NCI-H1930 (cell line): Measurements from ENCODE around the gene DHX57.
"Not testable (repeated sequence)": the region's sequence is repeated elsewhere in the genome, so short reads cannot be mapped to it uniquely, and the experiment has no call there.

Experiments
- DNase-seq, 2 experiments: peaks; one replicate each; lab custom pipeline; 2025; lab: John Stamatoyannopoulos, UW

DHX57 gene

DNA sequence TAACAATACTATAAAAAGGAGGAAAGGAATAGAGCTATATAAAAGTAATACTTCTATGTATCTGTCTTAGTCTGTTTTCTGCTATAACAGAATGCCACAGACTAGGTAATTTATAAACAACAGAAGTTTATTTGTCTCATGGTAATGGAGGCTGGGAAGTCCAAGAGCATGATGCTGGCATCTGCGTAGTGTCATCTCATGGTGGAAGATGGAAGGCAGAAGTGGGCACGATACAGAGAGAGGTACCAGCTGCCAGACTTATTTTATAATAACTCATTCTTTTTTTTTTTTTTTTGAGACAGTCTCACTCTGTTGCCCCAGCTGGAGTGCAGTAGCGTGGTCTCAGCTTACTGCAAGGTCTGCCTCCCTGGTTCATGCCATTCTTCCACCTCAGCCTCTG lies 4.3 kb downstream of the DHX57 start:
- DNase-seq = no peak

DNA sequence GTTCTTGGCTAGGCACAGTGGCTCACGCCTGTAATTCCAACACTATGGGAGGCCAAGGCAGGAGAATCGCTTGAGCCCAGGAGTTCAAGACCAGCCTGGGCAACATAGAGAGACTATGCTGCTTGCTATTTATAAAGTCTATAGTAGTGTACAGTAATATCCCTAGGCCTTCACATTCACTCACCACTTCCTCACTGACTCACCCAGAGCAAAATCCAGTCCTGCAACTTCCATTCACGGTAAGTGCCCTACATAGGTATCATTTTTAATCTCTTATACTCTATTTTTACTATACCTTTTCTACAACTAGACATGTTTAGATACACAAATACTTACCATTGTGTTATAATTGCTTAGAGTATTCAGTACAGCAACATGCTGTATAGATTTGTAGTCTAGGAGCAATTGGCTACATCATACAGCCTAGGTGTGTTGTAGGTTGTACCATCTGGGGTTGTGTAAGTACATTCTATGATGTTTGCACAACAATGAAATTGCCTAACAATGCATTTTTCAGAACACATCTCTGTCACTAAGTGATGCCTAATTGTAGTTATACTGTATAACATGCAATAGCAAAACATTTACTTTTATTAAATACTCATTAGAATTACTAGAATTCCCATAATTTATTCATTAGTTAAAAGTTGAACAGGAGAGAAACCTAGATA lies 8.8 kb downstream of the DHX57 start:
- no peak for DNase-seq

DNA sequence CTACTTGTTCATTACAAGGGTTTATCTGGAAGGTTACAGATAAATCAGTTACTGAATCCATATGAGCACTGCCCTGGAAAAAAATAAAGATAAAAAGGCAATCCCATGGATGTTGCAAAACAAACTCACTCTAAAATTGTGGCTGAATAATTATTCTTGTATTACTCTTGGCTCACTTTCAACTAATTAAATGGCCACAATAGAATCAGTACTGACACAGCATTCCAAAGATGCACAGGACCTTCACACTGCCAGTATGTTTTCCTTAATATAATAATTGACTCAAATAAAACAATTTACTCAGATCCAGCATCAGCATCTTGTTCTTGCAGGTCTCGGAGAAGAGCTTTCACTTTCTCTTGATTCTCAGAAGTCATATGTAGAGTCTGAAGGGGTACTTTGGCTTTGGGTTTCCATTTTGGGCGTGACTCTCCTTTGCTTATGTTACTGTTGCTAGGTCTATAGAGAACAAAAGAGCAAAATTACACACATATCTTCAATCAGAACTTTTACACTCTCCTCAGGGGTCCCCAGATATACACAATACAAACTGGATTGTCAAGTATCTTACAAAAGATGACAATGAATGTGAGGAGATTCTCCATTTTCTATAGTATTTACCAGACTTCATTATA lies 12.6 kb downstream of the DHX57 start:
- no peak for DNase-seq

DNA sequence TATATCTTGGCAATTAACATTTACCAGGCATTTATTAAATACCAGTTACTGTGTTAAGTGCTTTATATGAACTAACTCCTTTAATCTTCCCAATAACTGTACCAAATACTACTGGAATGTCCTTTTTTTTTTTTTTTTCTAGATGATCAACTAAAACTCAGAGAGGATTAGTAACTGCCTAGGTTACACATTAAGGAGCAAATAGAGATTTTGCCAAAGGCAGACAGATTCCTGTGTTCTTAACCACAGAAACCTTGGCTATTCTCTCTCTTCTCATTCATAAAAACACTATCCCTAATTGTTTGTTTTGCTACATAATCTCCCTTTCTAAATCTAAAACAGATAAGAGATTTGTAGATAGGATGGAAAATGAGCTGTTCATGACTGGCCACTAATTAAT lies 13.3 kb downstream of the DHX57 start:
- no peak for DNase-seq

DNA sequence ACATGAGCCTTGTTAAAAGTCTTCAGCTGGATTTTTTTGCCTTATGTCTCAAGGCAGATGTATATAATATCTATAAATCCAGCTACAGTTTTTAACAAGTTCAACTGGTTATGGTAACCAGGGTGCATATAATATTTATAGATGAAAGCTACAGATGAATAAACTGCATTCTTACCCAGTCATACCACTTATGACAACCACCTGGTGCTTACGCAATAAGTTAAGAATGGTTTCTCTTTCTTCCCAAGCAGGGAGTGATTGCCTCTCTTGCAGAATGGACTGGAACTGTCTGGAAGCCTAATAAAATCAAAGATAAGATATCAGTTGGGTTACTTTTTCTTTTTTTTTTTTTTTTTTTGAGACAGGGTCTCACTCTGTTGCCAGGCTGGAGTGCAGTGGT lies 19.6 kb downstream of the DHX57 start:
- DNase-seq = no peak

DNA sequence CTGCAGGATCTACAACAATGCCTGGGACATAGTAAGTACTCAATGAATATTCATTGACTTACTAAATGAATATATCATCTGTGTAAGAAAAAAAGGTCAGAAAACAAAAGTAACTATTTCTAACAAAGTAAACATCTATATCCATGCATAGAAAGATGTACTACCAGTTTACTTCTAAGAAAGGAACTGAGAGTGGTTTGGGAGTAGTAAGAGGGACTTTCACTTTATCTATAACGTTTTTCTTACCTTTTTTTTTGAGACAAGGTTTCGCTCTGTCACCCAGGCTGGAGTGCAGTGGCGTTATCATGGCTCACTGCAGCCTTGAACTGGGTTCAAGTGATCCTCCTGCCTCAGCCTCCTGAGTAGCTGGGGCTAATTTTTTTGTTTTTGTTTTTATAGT lies 25.7 kb downstream of the DHX57 start:
- no peak for DNase-seq

DNA sequence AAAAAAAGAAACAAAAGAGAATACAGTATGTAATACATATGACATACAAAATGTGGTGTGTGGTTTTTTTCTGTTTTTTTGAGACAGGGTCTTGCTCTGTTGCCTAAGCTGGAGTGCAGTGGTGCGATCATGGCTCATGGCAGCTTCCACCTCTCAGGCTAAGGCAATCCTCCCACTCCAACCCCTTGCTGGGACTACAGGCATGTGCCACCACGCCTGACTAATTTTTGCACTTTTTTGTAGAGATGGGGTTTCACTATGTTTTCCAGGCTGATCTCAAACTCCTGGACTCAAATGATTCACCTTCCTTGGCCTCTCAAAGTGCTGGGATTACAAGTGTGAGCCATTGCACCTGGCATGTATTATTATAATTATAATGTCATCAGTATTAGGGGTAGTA lies 38.9 kb downstream of the DHX57 start:
- no peak for DNase-seq

DNA sequence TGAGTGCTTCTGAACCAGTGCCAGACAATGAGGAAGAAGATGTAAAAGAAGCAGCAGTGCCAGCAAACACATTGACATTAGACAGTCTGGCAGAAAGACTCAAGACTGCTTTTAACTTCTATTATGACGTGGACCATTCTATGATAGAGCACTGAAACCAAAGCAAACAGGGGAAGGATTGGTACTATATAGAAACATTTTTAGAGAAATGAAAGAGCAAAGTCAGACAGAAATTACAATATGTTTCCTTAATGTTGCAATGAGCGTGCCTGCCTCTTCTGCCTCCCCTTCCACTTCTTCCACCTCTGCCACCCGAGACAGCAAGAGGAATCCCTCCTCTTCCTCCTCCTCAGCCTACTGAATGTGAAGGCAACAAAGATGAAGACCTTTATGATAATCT lies 39.7 kb downstream of the DHX57 start:
- DNase-seq = no peak

DNA sequence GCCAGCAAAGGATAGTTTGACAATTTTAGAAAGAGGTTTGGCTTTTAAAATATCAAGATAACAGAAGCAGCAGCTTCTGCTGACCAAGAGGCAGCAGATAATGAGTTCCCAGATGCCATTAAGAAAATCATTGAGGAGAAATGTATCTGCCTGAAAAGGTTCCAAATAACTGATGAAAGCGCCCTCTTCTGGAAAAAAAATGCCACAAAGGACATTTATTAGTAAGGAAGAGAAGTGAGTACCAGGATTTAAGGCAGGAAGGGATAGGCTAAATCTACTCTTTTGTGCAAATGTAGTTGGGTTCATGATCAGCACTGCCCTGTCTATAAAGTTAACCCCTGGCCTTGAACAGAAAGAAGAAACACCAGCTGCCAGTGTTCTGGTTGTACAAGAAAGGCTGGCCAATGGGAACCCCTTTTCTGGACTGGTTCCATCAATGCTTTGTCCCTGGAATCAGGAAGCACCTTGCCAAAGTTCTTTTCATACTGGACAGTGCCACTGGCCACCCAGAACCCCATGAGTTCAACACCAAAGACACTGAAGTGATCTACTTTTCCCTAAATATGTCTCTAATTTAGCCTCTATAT lies 40.6 kb downstream of the DHX57 start:
- DNase-seq = no peak

DNA sequence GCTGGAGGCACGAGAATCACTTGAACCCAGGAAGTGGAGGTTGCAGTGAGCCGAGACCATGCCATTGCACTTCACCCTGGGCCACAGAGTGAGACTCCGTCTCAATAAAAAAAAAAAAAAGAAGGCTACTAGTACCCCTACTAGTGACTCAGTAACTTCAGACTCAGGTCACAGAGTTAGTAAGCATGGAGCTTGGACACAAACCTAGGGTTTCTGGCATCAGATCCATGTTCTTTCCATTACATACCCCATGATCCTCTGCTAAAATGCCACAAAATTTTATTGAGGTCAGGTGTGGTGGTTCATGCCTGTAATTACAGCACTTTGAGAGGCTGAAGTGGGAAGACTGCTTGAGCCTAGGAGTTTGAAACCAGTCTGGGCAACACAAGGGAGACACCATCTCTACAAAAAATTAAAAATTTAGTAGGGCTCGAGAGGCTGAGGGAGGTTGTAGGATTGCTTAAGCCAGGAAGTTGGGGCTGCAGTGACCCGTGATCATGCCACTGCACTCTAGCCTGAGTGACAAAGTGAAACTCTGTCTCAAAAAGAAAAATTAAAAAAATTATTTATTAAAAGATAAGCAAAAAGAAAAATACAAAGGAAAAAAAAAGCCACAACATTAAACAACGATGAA lies 45.1 kb downstream of the DHX57 start:
- DNase-seq = no peak

DNA sequence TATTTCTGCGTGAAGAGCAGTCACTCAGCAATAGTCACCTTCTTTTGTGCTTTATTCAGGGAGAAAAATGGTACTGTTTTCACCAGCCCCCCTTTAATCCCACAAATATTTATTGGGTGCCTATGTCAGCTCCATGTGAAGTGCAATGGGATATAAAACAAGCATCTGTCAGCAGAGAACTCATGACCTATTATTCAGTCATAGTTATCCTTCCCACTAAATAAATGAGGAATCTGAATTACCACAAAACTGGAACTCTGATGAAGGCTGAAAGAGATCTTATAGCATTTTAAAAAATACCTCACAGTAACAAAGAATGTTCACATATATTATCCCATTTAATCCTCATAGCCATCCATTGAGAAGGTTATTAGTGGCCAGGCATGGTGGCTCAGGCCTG lies 45.8 kb downstream of the DHX57 start:
- no peak for DNase-seq

DNA sequence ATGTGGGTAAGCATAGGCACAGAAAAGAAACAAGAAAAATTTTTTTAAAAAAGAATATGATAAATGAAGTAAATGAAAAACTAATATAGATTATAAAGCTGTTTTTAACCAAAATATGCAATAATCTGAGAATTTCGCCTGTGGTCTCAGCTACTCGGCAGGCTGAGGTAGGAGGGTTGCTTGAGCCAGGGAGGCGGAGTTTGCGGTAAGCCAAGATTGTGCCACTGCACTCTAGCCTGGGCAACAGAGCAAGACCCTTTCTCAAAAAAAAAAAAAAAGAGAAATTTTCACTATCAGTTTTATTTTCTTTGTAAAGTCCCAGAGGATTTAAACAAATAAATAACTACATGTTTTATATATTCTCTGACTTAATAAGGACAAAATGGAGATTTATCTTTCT lies 47.3 kb downstream of the DHX57 start:
- DNase-seq = no peak

DNA sequence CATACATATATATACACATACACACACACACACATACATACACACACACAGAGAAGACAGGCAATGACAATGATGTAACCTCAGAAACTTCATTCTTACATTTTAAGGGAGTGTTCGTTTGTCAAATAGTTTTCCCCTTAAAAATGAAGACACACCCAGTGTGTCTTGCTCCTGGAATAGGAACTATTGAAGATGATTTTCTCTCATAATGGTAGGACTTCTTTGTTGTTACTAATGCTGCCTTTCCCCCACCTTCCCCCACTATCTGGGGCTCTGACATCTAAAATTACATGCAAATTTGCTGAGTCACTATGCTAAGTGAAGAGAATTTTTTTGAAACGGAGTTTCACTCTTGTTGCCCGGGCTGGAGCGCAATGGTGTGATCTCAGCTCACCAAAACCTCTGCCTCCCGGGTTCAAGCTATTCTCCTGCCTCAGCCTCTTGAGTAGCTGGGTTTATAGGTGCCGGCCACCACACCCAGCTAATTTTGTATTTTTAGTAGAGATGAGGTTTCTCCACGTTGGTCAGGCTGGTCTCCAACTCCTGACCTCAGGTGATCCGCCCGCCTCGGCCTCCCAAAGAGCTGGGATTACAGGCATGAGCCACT lies 48.1 kb downstream of the DHX57 start:
- DNase-seq = not testable (repeated sequence)

DNA sequence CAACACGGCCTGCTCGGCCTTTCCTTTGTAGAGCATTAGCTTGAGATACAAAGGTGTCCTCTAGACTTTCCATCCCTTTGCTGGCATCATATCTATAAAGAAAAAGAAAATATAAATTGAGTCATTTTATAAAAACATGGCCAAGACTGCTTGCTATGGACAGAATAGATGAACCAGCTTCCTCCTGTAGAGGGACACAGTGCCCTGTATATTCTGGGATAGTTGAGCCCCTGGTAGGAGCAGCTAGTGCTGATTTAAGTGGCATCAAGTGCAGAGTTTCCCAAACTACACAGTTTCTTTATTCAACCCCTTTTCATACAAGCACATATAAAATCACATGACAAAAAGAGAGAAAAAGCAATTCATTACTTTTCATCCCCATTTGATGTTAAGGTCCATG lies 49.8 kb downstream of the DHX57 start:
- DNase-seq = no peak

DNA sequence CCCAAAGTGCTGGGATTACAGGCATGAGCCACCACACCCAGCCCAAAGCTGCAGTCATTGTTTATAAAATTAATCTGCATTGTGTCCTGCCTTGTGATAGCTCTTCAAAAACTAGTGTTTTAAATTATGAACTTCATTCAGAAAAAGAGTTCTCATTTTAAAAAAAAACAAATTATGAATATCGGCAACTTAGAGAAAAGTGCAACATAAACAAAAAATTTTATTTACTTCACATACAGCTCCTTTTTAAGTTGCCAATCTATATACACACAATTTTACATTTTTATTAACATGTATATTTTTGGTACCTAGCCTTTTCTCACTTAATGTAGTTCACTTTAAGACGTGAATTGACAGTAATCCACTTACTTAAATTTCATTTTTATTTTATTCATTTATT lies 50.8 kb downstream of the DHX57 start:
- no peak for DNase-seq

DNA sequence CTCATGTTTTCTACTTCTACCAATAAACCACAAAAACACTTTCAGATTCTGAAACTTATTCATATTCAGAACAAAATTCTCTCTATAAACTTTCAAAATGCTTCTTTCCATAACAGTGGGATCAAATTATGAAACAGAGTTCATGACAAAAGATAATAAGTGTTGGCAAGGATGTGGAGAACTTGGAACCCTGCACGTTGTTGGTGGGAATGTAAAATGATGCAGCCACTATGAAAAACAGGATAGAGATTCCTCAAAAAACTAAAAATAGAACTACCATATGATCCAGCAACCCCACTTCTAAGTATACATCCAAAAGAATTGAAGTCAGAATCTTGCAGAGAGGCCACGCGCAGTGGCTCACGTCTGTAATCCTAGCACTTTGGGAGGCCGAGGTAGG lies 52.3 kb downstream of the DHX57 start:
- DNase-seq = no peak

DNA sequence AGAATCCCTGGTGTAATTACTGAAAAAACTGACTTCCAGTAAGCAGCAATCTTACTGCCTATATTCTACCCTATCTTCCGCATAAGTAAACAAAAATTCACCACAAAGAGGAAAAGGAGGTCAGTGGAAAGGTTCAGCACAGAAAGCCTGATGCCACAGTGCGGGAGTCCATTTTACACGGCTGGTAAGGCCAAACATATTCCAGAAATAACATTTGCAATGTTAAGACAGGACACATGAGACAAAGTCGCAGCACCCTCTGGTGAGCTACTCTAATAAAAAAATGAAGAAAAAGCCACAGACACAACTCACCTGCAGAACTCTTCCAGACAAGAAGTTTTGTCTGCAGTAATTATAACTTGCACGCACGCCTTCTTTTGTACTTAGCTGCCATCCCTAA lies 57.2 kb downstream of the DHX57 start:
- no peak for DNase-seq

DNA sequence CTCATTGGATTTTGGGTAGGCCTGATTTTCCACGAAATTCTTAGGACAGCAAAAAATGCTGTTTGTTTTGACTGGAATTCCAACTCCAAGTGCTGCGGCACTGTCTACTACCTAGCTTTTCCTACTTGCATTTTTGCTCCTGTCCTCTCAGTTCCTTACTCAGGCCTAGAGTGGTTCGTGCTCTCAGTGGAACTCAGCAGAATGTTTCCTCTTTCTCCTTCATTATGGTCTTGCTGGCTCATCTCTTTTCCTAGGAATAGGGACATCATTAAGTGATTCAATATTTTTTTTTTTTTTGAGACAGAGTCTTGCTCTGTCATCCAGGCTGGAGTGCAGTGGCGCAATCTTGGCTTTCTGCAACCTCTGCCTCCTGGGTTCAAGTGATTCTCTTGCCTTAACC lies 59.8 kb downstream of the DHX57 start:
- DNase-seq = no peak

DNA sequence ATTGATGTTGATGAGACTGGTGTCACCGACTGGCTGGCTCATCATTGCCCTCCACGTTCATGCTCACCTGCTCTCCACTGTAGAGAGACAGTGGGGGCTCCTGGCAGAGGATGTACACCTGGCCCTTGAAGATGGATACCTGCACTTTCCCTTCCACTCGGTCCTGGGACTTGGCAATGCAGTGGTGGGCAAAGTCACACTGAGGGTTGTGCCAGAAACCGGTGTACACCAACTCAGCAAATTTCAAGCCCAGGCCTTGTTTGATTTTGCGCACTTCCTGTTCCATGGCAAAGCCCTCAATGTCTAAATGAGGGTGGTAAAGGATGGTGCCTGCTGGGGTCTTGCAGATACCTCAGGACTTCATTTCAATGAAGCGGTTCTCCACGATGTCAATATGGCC lies 65.2 kb downstream of the DHX57 start:
- DNase-seq = no peak

DNA sequence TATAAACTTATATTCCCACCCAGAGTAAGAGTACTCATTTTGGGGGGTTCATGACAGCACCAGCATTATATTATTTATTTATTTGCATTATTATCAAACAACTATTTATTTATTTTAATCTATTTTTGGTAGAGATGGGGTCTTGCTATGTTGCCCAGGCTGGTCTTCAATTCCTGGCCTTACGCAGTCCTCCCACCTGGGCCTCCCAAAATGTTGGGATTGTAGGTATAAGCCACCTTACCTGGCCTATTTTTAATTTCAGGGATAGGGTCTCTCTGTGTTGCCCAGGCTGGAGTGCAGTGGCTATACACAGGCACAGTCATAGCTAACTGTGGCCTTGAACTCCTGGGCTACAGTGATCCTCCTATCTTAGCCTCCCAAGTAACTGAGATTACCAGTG lies 67.1 kb downstream of the DHX57 start:
- no peak for DNase-seq

DNA sequence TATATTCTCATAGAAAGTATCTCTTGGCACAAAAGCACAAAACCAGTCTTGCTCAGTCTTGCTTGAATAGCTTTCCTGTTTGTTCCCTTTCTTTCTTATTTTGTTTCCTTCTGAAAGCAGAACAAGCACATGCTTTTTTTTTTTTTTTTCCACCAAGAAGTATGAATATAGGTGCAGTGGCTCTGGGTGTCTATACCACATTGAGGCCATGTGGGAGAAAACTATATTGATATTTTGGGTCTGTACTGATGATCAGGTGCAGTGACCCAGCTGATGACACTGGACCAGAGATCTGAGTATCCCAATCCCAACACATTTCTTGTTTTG lies 69.0 kb downstream of the DHX57 start:
- DNase-seq = no peak

DNA sequence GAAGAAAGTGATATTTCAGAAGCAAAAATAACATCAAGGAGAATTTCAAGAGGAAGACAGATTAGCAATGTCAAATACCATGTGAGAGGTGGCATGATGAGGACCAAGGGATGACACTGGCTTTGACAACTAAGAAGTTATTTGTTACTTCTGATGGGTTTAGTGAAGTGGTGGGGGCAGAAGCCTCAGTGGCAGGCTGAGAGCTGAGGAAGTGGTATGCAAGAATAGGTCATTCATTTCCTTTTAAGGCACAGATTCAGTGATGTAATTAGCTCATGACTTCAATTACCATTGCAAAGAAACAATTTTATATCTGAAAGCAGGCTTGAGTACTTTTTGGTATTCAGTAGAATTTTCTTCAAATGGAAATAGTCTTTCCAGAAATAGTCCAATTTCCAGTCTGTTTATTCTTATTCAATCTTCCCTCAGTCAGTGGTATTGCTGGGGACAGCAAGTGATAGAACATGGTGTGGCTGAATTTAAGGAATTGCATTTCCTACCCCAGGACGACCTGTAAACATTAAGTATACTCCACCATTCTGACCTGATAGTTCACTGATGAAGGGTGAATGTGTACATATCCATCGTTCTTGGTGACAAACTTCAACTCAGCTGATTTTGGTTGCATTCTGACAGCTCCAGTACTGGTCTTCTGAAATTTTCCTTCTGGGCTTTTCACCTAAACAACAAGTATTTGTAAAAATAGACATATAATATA lies 69.6 kb downstream of the DHX57 start:
- no peak for DNase-seq
